CD4-positive, alpha-beta T cell treated with Interleukin-4 for 4 hours (primary cell): ENCODE results near the gene FKBP5.
"Not testable (repeated sequence)": the region's sequence is repeated elsewhere in the genome, so short reads cannot be mapped to it uniquely, and the experiment has no call there.

Experiments used
- DNase-seq: peaks from one replicate; pipeline ENCODE4 v3.0.0-alpha.2; 2020

Gene FKBP5

DNA sequence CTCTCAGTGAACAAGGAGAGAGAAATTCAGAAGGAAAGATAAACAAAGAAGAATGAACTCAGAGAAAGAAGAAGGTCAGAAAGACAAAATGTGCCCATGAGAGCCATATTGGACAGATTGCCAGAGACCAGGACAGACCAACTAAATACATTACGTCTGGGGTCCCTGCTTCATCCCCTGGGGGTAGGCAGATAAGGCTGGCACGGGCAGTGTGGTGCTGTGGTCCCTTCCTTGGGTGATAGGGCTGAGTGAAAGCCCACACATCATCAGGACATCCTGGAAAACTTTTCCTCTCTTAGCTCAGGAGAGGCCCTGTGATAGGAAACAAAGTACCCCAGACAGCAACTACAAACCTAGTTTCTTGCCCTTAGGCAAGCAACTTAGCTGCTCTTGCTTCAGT lies 34.9 kb upstream of the FKBP5 start:
- DNase-seq: no peak

DNA sequence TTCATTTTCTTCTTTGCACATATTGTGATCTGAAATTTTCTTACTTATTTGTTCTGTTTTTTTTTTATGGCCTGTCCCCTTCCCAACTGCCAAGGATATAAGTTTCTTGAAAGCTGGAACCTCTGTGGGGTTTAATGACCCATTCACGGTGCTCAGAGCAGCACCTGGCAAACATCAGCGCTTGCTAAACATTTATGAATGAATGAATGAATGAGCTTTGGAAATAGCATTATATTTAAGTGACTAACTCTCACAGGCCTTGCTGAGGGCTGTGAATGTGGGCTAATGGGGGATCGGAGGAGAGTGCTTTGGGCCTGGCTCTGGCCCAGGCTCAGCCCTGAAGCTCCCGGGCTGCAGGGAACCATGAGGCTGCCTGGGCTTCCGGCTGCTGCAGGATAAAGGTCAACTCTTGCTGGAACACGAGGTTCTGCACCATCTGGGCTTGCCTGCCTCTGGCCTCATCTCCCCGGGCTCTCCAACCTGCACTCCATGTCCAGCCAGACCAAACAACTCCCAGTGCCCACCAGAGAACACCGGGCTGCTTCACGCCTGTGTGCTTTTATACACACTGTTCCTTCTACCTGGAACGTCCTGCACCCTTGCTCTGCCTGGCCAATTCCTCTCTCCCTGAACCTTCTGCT lies 33.5 kb upstream of the FKBP5 start:
- no peak for DNase-seq

DNA sequence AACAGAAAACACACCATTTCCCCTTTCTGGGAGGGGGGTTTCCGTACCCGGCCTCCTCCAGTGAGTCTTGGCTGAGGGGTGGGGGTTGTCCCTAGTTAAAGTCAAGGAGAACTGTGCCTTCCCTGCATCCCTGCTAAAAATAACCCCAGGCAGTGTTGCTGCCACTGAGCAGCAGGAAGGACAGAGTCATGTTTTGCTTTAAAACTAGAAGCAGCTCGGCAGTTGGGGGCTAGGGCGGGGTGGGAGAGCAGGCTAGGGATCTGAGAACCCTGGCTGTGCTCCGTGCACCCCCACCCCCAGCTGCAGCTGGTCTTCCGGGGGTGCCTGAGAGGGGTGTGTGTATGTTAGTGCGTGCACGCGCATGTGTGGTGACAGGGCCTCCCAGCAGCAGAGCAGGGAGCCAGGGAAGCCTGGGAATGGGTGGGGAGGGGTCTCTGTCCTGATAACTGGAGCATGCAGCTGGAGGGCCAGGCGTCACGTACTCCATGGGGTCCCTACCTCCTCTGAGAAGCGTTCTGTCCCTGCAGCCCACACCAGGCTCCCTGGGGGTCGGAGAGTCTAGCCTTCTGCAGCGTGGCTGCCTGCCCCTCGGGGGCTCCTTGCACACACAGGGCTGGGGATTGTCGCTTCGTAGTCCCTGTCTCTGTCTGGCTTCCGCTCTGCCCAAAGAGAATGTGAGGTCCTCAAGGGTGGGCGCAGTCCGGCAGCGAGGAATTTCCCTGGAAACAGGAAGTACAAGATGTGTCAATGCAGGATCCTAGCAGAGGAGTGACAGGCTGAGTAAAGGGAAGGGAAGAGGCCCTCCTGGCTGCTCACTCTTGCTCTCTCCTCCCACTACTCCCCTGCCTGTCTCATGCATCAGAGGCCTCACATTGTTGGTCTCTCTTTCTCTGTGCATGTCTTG lies 31.4 kb upstream of the FKBP5 start:
- DNase-seq: peak; percentile 26

DNA sequence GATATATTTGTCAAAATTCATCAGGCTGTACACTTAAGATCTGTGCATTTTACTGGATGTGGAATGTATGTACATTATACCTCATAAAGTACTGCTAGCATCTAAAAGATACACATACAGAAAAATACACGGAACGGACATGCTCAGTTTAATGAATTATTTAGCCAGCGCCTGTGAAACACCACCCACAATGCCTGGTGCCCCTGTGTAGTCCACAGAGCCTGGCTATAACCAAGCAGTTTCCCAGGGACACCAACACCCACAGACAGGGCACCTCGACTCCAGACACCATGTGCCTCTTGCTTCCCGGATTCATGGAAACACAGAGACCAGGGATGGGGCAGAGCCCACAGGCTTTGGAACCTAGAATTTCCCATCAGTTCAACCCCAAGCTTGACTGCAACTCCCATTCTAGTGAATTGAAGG lies 30.7 kb upstream of the FKBP5 start:
- DNase-seq: no peak

DNA sequence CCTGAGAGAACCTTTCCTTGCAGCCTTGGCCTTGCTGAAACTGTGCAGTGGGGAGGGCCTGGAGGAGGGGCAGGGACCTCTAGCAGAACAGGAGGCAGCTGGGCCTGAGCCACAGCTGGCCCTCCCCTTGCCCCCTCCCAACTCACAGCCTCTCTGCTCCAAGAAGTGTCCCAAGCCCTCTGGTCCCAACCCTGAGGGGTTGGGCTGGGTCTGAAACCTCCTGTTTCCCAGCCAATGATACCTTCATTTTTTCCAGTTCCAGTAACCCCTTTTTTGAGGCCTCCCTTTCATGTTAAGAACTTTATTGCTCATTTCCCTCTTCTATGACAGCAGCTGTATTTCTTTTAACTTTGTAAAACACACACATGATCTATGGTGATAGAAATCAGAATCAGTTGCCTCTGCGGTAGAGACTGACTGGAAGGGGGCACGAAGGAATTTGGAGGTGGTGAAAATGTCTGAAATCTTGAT lies 30.2 kb upstream of the FKBP5 start:
- DNase-seq: peak; percentile 27

DNA sequence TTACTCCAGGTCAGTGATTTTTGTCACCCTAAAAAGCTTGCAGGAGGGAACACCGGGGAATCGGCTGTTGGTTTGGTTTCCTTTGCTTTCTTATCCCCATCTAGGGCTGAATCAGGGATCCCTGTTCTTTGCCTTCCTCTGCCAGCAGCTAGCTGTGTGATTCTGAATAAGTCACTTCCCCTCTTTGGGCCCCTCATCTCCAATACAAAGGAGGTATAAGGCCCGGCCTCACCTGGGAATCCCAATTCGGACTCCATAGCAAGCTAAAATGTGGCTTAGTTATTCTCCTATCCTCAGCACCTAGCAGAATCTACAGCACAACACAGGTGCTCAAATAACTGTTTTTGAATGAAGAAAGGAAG lies 29.6 kb upstream of the FKBP5 start:
- no peak for DNase-seq

DNA sequence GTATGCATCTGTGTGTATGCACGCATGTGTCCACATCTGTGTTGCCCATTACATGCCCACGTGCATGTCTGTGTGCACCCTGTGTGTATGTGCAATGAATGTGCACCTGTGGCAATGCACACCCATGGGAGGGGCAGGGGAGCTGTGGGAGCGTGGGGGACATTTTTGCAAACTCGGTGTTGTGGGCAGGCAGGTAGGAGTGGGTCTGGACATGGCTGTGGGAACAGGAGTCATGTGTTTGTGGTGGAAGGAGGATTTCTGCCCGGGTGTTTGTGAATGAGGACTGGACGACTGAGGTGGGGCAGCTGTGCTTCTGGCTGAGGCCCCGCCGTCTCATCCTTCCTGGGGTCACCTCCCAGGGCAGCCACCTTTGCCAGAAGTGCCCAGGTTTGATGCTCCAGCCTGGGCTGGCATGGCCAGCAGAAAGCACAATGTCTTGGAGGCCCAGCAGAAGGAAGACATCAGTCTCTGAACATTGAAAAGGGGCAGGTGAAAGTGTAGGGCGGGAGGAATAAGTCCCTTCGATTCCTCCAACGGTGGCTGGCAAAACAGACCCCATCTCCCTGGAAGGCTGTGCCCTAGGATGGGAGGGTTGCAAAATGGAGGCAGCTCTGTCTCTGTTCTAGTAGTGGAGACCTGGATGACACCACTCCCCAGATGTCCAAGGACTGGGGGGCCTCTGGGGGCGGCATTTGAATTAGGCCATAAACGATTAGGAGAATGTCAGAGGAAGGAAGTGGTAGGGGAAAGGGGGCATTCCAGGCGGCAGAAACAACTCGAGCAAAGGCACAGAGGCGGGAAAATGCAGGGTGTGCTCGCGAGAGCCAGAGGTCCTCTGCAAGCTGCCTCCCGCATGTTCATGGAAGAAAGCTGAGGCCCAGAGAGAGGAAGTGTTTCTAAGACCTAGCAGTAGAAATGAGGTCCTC lies 29.0 kb upstream of the FKBP5 start:
- no peak for DNase-seq

DNA sequence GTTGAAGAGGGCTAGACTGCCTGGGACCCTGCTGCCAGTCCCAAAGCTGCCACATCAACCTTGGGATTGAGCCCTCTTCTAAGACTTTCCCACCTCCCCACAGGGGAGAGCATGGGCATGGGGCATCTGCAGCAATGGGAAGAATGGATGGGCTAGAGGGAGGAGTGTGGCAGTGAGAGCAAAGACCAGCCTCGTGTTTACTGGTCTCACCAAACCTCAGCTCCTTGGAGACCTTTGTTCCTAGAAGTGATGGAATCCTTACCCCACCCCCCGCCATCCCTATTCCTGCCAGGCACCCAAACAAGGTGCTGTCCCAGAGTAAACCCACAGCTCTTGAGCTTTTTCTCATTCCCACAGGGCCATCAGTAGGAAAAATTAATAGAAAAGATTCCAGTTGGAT lies 28.1 kb upstream of the FKBP5 start:
- no peak for DNase-seq

DNA sequence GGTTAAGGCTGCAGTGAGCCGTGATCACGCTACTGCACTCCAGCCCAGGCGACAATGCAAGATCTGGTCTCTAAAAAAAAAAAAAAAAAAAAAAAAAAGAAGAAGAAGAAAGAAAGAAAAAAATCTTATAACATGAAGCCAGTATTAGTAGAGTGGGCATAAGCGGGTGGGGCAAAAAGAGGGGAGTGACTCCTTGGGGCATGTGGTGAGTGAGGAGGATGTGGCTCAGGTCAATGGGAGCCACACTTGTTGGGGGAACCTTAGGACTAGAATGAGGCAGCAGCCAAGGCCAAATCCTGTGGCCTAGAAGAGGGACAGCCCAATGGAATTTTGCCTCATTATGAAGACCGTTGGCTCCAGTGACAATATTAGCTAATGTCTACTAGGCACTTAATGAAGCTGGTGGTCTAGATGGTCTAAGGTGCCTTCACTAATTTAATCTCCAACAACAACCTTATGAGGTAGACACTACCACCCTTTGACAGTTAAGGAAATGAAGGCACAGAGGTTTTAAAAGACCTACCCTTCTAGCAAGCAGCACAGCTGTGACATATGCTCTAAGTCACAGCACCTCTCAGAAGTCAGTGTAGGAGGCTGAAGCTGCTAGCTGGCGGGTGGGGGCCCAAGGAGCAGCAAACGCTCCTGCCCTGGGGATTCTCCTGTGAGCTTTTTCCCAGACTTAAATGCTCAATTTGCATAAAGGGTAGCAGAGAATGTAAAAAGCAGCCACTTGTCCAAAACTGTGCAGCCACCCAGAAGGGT lies 24.5 kb upstream of the FKBP5 start:
- DNase-seq: no peak

DNA sequence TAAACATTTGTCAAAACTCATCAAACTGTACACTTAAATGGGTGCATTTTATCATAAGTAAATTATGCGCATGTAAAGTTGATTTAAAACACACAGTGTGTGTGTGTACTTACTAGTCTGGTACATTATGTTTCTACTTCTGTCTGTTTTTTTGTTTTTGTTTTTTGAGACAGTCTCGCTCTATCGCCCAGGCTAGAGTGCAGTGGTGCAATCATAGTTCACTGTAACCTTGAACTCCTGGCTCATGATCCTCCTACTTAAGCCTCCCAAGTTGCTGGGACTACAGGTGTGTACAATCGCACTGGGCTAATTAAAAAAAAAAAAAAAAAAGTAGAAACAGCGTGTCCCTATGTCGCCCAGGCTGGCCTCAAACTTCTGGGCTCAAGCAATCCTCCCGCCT lies 23.0 kb upstream of the FKBP5 start:
- no peak for DNase-seq

DNA sequence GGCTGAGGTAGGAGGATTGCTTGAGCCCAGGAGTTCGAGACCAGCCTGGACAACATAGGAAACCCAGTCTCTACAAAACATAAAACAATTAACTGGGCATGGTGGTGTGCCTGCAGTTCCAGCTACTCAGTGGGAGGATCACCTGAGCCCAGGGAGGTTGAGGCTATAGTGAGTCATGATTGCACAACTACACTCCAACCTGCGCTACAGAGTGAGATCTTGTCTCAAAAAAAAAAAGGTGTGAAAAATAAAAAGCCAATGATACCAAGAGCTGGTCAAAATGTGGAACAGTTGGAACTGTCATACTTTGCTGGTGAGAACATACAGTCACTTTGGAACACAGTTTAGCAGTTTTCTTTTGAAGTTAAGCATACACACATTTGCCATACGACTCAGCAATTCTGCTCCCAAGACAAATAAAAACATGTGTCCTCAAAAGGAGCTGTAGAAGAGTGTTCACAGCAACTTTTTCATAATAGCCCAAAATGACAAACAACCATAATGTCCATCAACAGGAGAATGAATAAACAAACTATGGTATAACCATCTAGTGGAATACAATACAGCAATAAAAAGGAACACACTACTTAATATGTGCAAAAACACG lies 21.6 kb upstream of the FKBP5 start:
- DNase-seq: peak; percentile 40

DNA sequence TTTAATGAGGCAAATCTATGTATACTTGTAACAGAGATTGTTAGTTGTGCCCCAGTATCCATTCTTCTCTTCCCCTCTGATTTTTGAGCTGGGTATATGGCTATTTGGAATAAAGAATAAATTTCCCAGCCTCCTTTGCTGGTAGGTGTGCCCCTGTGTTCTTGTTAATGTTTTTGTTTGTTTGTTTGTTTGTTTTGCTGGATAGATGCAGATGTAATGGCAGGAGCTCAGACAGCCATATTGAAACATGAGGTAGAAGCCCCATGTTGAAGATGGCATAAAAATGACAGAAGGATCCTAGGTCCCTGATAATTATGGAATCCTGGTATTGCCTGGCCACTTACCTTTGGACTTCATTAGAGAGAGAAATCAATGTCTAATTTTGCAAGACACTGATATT lies 19.9 kb upstream of the FKBP5 start:
- no peak for DNase-seq

DNA sequence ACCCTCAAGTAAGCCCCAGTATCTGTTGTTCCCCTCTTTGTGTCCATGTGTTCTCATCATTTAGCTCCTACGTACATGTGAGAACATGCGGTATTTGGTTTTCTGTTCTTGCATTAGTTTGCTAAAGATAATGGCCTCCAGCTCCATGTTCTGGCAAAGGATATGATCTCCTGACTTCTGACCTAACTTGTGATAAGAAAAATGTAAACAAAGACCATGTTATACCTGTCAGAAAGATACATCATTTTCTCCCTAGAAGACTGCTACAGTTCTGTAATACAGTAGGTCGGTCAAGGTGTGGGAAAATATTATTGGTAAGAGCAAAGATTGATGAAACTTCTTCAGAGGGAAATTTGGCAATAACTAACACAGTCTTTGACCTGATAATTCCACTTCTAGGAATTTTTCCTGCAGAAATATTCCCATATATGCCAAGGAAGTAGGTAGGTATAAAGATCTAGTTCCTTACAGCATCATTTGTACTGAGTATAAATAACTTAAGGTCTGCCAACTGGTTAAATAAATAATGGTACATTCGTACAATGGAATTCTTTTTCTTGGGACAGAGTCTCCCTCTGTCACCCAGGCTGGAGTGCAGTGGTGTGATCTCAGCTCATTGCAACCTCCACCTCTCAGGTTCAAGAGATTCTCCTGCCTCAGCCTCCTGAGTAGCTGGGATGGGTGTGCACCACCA lies 19.1 kb upstream of the FKBP5 start:
- DNase-seq: no peak

DNA sequence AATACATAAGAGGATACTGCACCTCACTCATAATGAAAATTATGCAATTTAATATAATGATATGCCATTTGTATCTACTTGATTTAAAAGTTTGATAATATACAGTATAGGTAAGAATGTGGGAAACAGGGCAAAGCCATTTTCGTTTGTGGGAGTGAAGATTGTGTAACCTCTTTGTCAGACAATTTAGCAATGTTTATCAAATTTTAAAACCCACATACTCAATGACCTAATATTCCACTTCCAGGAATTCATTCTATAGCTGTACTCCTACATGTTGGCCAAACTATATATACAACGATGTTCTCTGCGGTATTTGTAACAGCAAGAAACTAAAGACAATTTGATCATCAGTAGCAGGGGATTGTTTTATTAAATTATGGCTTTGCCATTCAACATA lies 17.8 kb upstream of the FKBP5 start:
- DNase-seq: no peak

DNA sequence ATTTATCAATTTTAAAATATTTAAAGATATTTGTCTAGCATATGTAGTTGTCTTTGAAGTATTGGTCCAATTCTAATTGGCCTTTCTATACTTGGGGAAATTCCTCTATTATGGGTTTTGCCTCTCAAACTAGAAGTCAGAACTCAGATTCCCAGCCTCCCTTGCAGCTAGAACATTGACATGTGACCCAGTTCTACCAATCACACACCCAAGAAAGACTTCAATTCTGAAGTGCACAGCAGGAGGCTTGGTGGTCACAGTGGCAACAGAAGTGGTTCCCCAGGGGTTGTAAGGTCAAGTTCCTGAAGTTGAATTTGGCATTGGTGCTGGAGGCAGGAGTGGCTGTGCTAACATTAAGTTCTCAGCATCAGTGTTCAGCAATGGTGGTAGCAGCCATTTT lies 14.8 kb upstream of the FKBP5 start:
- no peak for DNase-seq

DNA sequence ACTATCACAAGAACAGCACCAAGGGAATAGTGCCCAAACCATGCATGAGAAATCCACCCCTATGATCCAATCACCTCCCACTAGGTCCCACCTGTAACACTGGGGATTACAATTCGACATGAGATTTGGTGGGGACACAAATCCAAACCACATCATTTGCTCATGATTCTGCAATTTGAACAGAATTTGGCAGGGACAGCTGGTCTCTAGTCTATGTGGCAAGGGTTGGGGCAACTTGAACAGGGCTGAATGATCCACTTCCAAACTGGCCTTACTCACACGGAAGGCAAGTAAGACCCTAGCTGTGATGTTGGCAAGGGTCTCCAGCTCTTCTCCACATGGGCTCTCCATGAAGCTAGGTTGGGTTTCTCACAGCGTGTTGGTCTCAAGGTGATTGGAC lies 10.1 kb upstream of the FKBP5 start:
- no peak for DNase-seq

DNA sequence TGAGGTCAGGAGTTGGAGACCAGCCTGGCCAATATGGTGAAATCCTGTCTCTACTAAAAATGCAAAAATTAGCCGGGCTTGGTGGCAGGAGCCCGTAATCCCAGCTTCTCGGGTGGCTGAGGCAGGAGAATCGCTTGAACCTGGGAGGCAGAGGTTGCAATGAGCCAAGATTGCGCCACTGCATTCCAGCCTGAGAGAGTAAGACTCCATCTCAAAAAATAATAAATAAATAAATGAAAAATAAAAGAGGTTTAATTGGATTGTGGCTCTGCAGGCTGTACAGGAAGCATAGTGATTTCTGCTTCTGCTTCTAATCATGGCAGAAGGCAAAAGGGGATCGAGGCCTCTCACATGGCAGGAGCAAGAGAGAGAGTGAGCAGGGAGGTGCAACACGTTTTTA lies 9.7 kb upstream of the FKBP5 start:
- DNase-seq: not testable (repeated sequence)

DNA sequence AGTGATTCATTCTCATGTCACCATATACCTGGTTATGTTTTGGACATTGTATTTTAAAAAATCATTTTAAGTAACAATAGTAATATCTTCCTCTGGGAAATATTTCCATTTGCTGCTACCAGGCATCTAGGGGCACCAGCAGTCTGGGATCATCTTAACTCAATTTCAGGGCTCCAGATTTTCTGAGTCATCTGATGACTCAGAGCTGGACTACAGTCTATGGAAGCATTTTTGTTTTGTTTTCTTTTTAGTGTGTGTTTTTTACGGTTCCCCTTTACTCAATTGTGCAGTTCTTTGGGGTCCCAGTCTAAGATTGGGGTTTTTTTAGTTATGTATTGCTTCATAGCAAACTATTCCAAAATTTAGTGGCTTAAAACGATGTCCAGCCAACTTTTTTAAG lies 5.7 kb upstream of the FKBP5 start:
- DNase-seq: no peak

DNA sequence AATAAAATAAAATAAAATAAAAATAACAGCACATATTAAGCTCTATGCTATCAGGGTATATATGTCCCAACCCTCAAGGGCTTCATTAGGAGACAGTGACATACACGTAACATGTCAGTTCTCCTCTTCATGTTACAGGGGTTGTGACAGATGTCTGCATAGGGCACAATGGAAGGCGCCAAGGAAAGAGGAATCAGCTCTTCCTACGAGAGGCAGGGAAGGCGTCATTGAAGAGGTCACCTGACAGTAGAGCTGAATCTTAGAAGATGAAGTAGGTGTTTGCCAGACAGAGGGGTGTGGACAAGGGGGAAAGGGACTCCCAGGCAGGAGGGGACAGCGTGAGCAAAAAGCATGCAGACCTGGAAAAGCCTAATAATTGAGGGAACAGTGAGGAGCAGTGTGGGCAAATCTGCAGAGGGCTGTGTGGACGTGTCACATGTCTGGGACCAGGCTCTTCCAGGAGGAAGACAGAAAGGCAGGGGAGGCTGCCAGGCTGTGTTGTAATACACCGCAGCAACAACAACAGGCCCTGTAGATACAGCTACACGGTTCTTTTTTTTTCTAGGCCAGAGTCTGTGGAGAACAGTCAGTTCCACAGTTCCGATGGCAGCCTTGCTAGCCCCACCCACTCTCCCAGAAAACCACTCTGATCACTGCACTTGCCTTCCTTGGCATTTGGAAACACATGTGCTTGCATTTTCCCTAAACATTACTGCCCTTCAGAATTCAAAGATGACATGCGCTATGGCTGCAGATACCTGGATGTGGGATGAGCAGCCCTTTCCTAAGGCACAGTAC lies 2.5 kb upstream of the FKBP5 start:
- DNase-seq: no peak

DNA sequence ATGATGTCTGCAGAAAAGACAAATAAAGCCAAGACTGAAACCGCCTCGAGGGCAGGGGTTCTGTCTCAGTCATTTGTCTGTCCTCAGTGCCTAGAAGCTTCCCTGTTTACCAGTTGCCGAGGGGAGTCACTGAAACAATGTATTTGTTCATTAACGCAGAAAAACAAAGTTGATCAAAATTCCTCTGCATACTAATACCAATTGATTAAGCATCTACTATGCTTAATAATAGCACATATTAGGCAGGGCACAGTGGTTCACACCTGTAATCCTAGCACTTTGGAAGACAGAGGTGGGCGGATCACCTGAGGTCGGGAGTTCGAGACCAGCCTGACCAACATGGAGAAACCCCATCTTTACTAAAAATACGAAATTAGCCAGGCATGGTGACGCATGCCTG lies 1.8 kb upstream of the FKBP5 start:
- no peak for DNase-seq

DNA sequence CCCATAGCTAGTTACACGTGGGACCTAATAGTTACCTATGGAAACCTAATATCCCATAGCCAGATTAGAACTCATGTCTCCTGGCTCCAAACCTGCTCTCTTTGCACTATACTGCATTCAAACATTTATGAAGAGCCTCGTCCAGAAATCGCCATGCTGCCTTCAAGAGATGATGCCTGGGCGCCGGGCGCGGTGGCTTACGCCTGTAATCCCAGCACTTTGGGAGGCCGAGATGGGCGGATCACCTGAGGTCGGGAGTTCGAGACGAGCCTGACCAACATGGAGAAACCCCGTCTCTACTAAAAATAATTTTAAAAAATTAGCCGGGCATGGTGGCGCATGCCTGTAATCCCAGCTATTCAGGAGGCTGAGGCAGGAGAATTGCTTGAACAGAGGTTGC lies 1.3 kb upstream of the FKBP5 start:
- DNase-seq: not testable (repeated sequence)
